ENCODE measurements around the gene CRTC3. TPM values are rescaled to one million over a fixed set of nuclear protein-coding genes. Genes with fewer than 3 reads are reported as not detected.
A peak's percentile ranks its signal among the peaks of the same experiment; 100 is the strongest.
"Not testable (repeated sequence)": the region's sequence is repeated elsewhere in the genome, so short reads cannot be mapped to it uniquely, and the experiment has no call there.

The CRTC3 gene
- total RNA-seq, 3 donors from 2014 or later (not counting 1 experiment from before 2014, with no cell fraction given), result 68.8 to 101 (median 92.4) TPM

- H3K27me3 Mint-ChIP-seq (ENCODE audit: low read depth in 2 of 2); intact Hi-C loops (cut with micrococcal nuclease); H3K27me3 ChIP-seq (ENCODE audit: control insufficient read depth, insufficient read depth, low read length); H3K4me3 ChIP-seq (ENCODE audit: low read length); H3K36me3 Mint-ChIP-seq; H3K4me1 Mint-ChIP-seq; H3K36me3 ChIP-seq (ENCODE audit: control insufficient read depth, insufficient read depth, low read length); H3K9me3 Mint-ChIP-seq; H3K27ac ChIP-seq (ENCODE audit: low read length); H3K9me3 ChIP-seq (ENCODE audit: control insufficient read depth, insufficient read depth, low read length); ATAC-seq; H3K4me1 ChIP-seq (ENCODE audit: control insufficient read depth, insufficient read depth, low read length): not testable (repeated sequence)
- DNase-seq, result peak in 1 of 2 donors; percentile 17
- Mint-ChIP-seq H3K4me3 (peak overlapping the region; percentile 73), H3K27ac (peak overlapping the region; percentile 53 to 64)
- WGBS (ENCODE audit: insufficient coverage), result 72% methylated on average over 9 of the region's 13 CpGs
These were observed 18.5 kb upstream of the CRTC3 start for GRCh38 chr15:90511211-90511618.

GRCh38 chr15:90512276-90512675 lies 17.4 kb upstream of the CRTC3 start:
- Mint-ChIP-seq H3K4me3 (no peak overlapping the region), H3K4me1 (peaks cover 8 to 9% of the 10 kb centered on the region in 2 donors), H3K27ac (no peak overlapping the region), H3K9me3 (no peaks in the 10 kb centered on the region), H3K27me3 (ENCODE audit: low read depth in 2 of 2) (no peaks in the 10 kb centered on the region), H3K36me3 (no peaks in the 10 kb centered on the region)
- no peaks in the 10 kb centered on the region for H3K9me3 ChIP-seq (ENCODE audit: control insufficient read depth, insufficient read depth, low read length)
- ATAC-seq, result no peak
- intact Hi-C loops (cut with micrococcal nuclease), result no loop called here
- H3K4me3 ChIP-seq (ENCODE audit: low read length), result no peak overlapping the region
- H3K36me3 ChIP-seq (ENCODE audit: control insufficient read depth, insufficient read depth, low read length), result no peaks in the 10 kb centered on the region
- H3K4me1 ChIP-seq (ENCODE audit: control insufficient read depth, insufficient read depth, low read length), result no peaks in the 10 kb centered on the region
- H3K27me3 ChIP-seq (ENCODE audit: control insufficient read depth, insufficient read depth, low read length), result no peaks in the 10 kb centered on the region
- TF ChIP-seq CTCF (IDR thresholded peaks at IDR 0.05), result no peak
- 20% methylated on average over 1 of the region's 2 CpGs for WGBS (ENCODE audit: insufficient coverage)
- DNase-seq, result no peak
- H3K27ac ChIP-seq (ENCODE audit: low read length), result no peak overlapping the region

- Mint-ChIP-seq H3K27ac (no peak overlapping the region), H3K4me1 (peaks cover 8 to 9% of the 10 kb centered on the region in 2 donors), H3K27me3 (ENCODE audit: low read depth in 2 of 2) (no peaks in the 10 kb centered on the region), H3K4me3 (no peak overlapping the region), H3K36me3 (no peaks in the 10 kb centered on the region), H3K9me3 (no peaks in the 10 kb centered on the region)
- no peak overlapping the region for H3K4me3 ChIP-seq (ENCODE audit: low read length)
- intact Hi-C loops (cut with micrococcal nuclease), result no loop called here
- ATAC-seq, result no peak
- H3K9me3 ChIP-seq (ENCODE audit: control insufficient read depth, insufficient read depth, low read length), result no peaks in the 10 kb centered on the region
- H3K27ac ChIP-seq (ENCODE audit: low read length), result no peak overlapping the region
- TF ChIP-seq CTCF (IDR thresholded peaks at IDR 0.05), result no peak
- no peak for DNase-seq
- H3K4me1 ChIP-seq (ENCODE audit: control insufficient read depth, insufficient read depth, low read length), result no peaks in the 10 kb centered on the region
- 89% methylated on average over 3 of the region's 3 CpGs for WGBS (ENCODE audit: insufficient coverage)
- no peaks in the 10 kb centered on the region for H3K36me3 ChIP-seq (ENCODE audit: control insufficient read depth, insufficient read depth, low read length)
- no peaks in the 10 kb centered on the region for H3K27me3 ChIP-seq (ENCODE audit: control insufficient read depth, insufficient read depth, low read length)
These were observed 16.7 kb upstream of the CRTC3 start for GRCh38 chr15:90512981-90513380.

GRCh38 chr15:90513448-90513847 lies 16.3 kb upstream of the CRTC3 start:
- Mint-ChIP-seq H3K27ac (no peak overlapping the region), H3K9me3 (no peaks in the 10 kb centered on the region), H3K27me3 (ENCODE audit: low read depth in 2 of 2) (no peaks in the 10 kb centered on the region), H3K4me1 (peaks cover 8 to 9% of the 10 kb centered on the region in 2 donors), H3K4me3 (no peak overlapping the region), H3K36me3 (no peaks in the 10 kb centered on the region)
- no peak overlapping the region for H3K4me3 ChIP-seq (ENCODE audit: low read length)
- ATAC-seq, result no peak
- no peak for TF ChIP-seq CTCF (IDR thresholded peaks at IDR 0.05)
- no peaks in the 10 kb centered on the region for H3K4me1 ChIP-seq (ENCODE audit: control insufficient read depth, insufficient read depth, low read length)
- no peaks in the 10 kb centered on the region for H3K27me3 ChIP-seq (ENCODE audit: control insufficient read depth, insufficient read depth, low read length)
- no peaks in the 10 kb centered on the region for H3K36me3 ChIP-seq (ENCODE audit: control insufficient read depth, insufficient read depth, low read length)
- intact Hi-C loops (cut with micrococcal nuclease), result no loop called here
- no peaks in the 10 kb centered on the region for H3K9me3 ChIP-seq (ENCODE audit: control insufficient read depth, insufficient read depth, low read length)
- WGBS (ENCODE audit: insufficient coverage), result 100% methylated on average over 2 of the region's 2 CpGs
- no peak overlapping the region for H3K27ac ChIP-seq (ENCODE audit: low read length)
- no peak for DNase-seq

GRCh38 chr15:90513893-90514292 lies 15.8 kb upstream of the CRTC3 start:
- H3K4me1 ChIP-seq (ENCODE audit: control insufficient read depth, insufficient read depth, low read length); DNase-seq; intact Hi-C loops (cut with micrococcal nuclease); H3K27me3 ChIP-seq (ENCODE audit: control insufficient read depth, insufficient read depth, low read length); ATAC-seq; H3K27me3 Mint-ChIP-seq (ENCODE audit: low read depth in 2 of 2); H3K36me3 ChIP-seq (ENCODE audit: control insufficient read depth, insufficient read depth, low read length); H3K36me3 Mint-ChIP-seq; H3K27ac Mint-ChIP-seq; H3K9me3 ChIP-seq (ENCODE audit: control insufficient read depth, insufficient read depth, low read length); H3K4me1 Mint-ChIP-seq; H3K4me3 Mint-ChIP-seq; H3K27ac ChIP-seq (ENCODE audit: low read length); H3K9me3 Mint-ChIP-seq; H3K4me3 ChIP-seq (ENCODE audit: low read length): not testable (repeated sequence)
- no CpG with 5 or more reads among the region's 2 CpGs for WGBS (ENCODE audit: insufficient coverage)

Data from natural killer cell (primary cell).